Tibial nerve (tissue), 4 donors: ENCODE data around the gene DAB2. TPM values are rescaled to one million over a fixed set of nuclear protein-coding genes. Genes with fewer than 3 reads are reported as not detected.

Source experiments
- DNase-seq, 2 donors: peaks; one replicate each; pipeline ENCODE4 v3.0.0-alpha.2; 2019; ENCODE audit warnings: low spot score in 2 of 2
- H3K27ac ChIP-seq, 4 donors: fragments of 200-600 bp; sonication (generic) in 3 of 4; one replicate each; pipeline ENCODE4 v1.5.1; 2017 to 2019; ENCODE audit warnings: mild to moderate bottlenecking in 1 of 4
- H3K27me3 ChIP-seq, 2 donors: fragments of 200-600 bp; sonication (generic) in 1 of 2; one replicate each; pipeline versions ENCODE4 v1.5.1 to v1.6.0; 2017 to 2019
- H3K36me3 ChIP-seq, 3 donors: fragments of 200-600 bp; sonication (generic); one replicate each; pipeline ENCODE4 v1.5.1; 2018 to 2019
- H3K4me1 ChIP-seq, 4 donors: fragments of 200-600 bp; sonication (generic) in 3 of 4; one replicate each; pipeline ENCODE4 v1.5.1; 2017 to 2019
- H3K4me3 ChIP-seq, 4 donors: fragments of 200-600 bp; sonication (generic) in 3 of 4; one replicate each; pipeline ENCODE4 v1.5.1; 2017 to 2019; ENCODE audit warnings: mild to moderate bottlenecking in 1 of 4, moderate library complexity in 1 of 4
- H3K9me3 ChIP-seq, 4 donors: fragments of 200-600 bp; sonication (generic) in 3 of 4; one replicate each; pipeline ENCODE4 v1.5.1; 2017 to 2019
- EP300 ChIP-seq, 2 donors: sonication (generic); formaldehyde crosslinking; IDR thresholded peaks; one replicate each; pipeline ENCODE4 v1.6.1; 2017; ENCODE audit warnings: antibody characterized with exemption in 2 of 2, mild to moderate bottlenecking in 1 of 2
- POLR2A ChIP-seq, 2 donors: fragments of 450-650 bp; IDR thresholded peaks; one replicate each; pipeline ENCODE4 v1.6.1; 2017; ENCODE audit warnings: antibody characterized with exemption in 2 of 2, mild to moderate bottlenecking in 2 of 2, moderate library complexity in 2 of 2
- WGBS, 2 donors: methylation state at CpG; one replicate each; pipeline ENCODE4 v1.1.5; 2018; 5-methylcytosine and 5-hydroxymethylcytosine counted together
- total RNA-seq, 4 donors: library from RNA; depleted of rRNA; stranded (reverse); fragments of >200 nt; gene quantifications; one replicate each; pipeline ENCODE4 v1.1.0, GENCODE V29; 2016
- TF ChIP-seq, protein P1 (sequence below), 5 experiments: fragments of 200-600 bp in 3 of 5; fragments of 450-650 bp in 2 of 5; sonication (generic) in 3 of 5; IDR thresholded peaks; one replicate each; pipeline ENCODE4 v1.5.1; 2016 to 2019; ENCODE audit warnings: antibody characterized with exemption in 5 of 5, mild to moderate bottlenecking in 3 of 5, moderate library complexity in 2 of 5

The DAB2 gene
- total RNA-seq, 4 donors from 2014 or later, result 73.6 to 144 (median 115) TPM

DNA sequence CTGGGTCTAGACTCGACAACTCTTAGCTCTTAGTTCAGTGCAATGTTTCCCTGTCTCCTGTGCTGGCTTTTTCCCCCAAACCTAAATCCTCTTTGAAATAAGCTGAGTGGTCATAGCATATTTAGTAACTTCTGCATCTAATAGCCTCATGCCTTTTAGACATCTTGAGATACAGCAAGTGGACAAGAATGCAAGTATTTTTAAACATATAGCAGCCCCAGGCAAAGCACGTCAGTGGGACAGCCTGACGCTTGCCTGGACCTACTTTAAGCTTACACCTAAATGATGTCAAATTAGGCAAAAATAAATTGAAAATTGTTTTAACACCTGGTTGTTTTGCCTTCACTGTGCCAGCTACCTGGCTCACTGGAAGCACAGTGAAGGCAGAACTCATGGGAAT, 68.5 kb downstream of the DAB2 start:
- Histone ChIP-seq H3K27ac (no peak overlapping the region), H3K9me3 (peaks cover 0 to 9% (median 0%) of the 10 kb centered on the region in 4 donors), H3K4me1 (no peaks in the 10 kb centered on the region), H3K27me3 (no peaks in the 10 kb centered on the region), H3K4me3 (no peak overlapping the region), H3K36me3 (no peaks in the 10 kb centered on the region)
- 94 to 95% methylated on average over 3 of the region's 3 CpGs for WGBS, 2 donors
- DNase-seq, result no peak
- TF ChIP-seq POLR2A (IDR thresholded peaks at IDR 0.05) (no peak), EP300 (IDR thresholded peaks at IDR 0.05) (no peak)
- TF ChIP-seq, protein P1, sequence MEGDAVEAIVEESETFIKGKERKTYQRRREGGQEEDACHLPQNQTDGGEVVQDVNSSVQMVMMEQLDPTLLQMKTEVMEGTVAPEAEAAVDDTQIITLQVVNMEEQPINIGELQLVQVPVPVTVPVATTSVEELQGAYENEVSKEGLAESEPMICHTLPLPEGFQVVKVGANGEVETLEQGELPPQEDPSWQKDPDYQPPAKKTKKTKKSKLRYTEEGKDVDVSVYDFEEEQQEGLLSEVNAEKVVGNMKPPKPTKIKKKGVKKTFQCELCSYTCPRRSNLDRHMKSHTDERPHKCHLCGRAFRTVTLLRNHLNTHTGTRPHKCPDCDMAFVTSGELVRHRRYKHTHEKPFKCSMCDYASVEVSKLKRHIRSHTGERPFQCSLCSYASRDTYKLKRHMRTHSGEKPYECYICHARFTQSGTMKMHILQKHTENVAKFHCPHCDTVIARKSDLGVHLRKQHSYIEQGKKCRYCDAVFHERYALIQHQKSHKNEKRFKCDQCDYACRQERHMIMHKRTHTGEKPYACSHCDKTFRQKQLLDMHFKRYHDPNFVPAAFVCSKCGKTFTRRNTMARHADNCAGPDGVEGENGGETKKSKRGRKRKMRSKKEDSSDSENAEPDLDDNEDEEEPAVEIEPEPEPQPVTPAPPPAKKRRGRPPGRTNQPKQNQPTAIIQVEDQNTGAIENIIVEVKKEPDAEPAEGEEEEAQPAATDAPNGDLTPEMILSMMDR (IDR thresholded peaks at IDR 0.05), result no peak

DNA sequence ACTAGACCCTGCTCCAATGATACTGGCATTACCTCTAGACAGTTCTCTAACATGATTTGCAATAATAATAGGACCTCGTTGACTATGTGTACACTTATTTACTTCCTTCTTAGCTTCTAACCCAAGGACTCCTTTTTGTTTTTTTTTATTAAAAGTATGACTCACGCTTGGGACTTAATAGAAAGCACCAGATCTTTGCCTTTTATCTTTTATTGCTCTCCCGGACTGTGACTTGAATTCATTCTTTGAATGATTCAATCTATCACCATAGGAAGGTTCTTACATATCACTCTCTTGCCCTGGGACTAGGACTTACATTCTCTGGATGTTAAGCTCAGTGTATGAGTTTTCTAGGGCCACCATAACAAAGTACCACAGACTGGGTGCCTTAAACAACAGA, 69.5 kb downstream of the DAB2 start:
- Histone ChIP-seq H3K27ac (no peak overlapping the region), H3K4me3 (no peak overlapping the region), H3K36me3 (no peaks in the 10 kb centered on the region), H3K4me1 (no peaks in the 10 kb centered on the region), H3K27me3 (no peaks in the 10 kb centered on the region), H3K9me3 (peaks cover 0 to 19% (median 0%) of the 10 kb centered on the region in 4 donors)
- no peak for DNase-seq
- 61 to 65% methylated on average over 3 of the region's 3 CpGs for WGBS, 2 donors
- TF ChIP-seq, protein P1 (IDR thresholded peaks at IDR 0.05), result no peak
- TF ChIP-seq EP300 (IDR thresholded peaks at IDR 0.05), result no peak
- no peak for TF ChIP-seq POLR2A (IDR thresholded peaks at IDR 0.05)

GRCh38 chr5:39353717-39354399, 70.9 kb downstream of the DAB2 start:
- Histone ChIP-seq H3K9me3 (peaks cover 0 to 26% (median 0%) of the 10 kb centered on the region in 4 donors), H3K27ac (no peak overlapping the region), H3K36me3 (no peaks in the 10 kb centered on the region), H3K4me1 (no peaks in the 10 kb centered on the region), H3K4me3 (no peak overlapping the region), H3K27me3 (no peaks in the 10 kb centered on the region)
- TF ChIP-seq POLR2A (IDR thresholded peaks at IDR 0.05) (no peak), EP300 (IDR thresholded peaks at IDR 0.05) (no peak)
- TF ChIP-seq, protein P1 (IDR thresholded peaks at IDR 0.05), result no peak
- no peak for DNase-seq
- WGBS, 2 donors, result 54 to 60% methylated on average over 1 of the region's 1 CpG

DNA sequence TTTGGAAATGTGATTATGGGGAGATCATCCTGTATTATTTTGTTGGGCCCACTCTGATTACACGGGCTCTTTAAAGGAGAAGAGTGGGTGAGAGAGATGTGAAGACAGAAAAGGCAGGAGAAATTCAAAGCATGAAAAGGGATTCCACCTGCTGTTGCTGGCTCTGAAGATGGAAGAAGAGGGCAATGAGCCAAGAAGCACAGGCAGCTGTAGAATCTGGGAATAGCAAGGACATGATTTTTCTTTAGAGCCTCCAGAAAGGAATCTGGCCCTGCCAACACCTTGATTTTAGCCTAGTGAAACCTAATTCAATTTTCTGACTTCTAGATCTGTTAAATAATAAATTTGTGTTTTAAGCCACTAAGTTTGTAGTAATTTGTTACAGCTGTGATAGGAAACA, 71.8 kb downstream of the DAB2 start:
- Histone ChIP-seq H3K27me3 (no peaks in the 10 kb centered on the region), H3K27ac (no peak overlapping the region), H3K4me3 (no peak overlapping the region), H3K9me3 (peaks cover 0 to 26% (median 0%) of the 10 kb centered on the region in 4 donors), H3K4me1 (no peaks in the 10 kb centered on the region), H3K36me3 (no peaks in the 10 kb centered on the region)
- TF ChIP-seq, protein P1 (IDR thresholded peaks at IDR 0.05), result no peak
- no peak for TF ChIP-seq POLR2A (IDR thresholded peaks at IDR 0.05)
- TF ChIP-seq EP300 (IDR thresholded peaks at IDR 0.05), result no peak
- DNase-seq, result no peak
- 47 to 70% methylated on average over 1 of the region's 1 CpG for WGBS, 2 donors

DNA sequence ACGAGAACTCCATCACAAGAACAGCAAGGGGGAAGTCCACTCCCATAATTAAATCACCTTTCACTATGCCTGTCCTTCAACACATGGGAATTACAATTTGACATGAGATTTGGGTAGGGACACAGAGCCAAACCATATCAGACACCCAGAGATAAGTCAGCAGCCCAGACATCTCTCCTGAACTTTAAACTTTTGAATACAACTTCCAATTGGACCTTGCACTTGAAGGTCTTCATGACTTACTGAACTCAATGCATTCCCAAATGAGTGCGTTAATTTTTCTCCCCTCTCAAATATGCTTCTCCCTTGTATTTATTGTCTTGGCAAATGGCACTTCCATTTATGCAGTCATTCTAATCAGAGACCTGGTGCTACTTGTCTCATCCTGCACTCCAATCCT, 72.6 kb downstream of the DAB2 start:
- Histone ChIP-seq H3K4me3 (no peak overlapping the region), H3K36me3 (no peaks in the 10 kb centered on the region), H3K27me3 (no peaks in the 10 kb centered on the region), H3K9me3 (peaks cover 0 to 26% (median 0%) of the 10 kb centered on the region in 4 donors), H3K4me1 (no peaks in the 10 kb centered on the region), H3K27ac (no peak overlapping the region)
- WGBS, 2 donors, result 87 to 96% methylated on average over 2 of the region's 2 CpGs
- TF ChIP-seq POLR2A (IDR thresholded peaks at IDR 0.05) (no peak), EP300 (IDR thresholded peaks at IDR 0.05) (no peak)
- TF ChIP-seq, protein P1 (IDR thresholded peaks at IDR 0.05), result no peak
- no peak for DNase-seq
